HG02885 (cell line): ENCODE data around the gene PRKACA.
"Not testable (repeated sequence)": the region's sequence is repeated elsewhere in the genome, so short reads cannot be mapped to it uniquely, and the experiment has no call there.

Source experiments
- ATAC-seq: cut with Tn5 transposase; IDR thresholded peaks from one replicate; pipeline ENCODE4 v1.9.1; 2021; ENCODE audit warnings: mild to moderate bottlenecking; ENCODE audit not compliant: unreplicated experiment, poor library complexity

The PRKACA gene

GRCh38 chr19:14053500-14053899, 64.1 kb downstream of the PRKACA start:
- no peak for ATAC-seq

- no peak for ATAC-seq
Measured at GRCh38 chr19:14053032-14053431, 64.5 kb downstream of the PRKACA start.

GRCh38 chr19:14052470-14052869, 65.1 kb downstream of the PRKACA start:
- no peak for ATAC-seq

- no peak for ATAC-seq
Measured at GRCh38 chr19:14051980-14052379, 65.6 kb downstream of the PRKACA start.

GRCh38 chr19:14050961-14051360, 66.6 kb downstream of the PRKACA start:
- ATAC-seq: not testable (repeated sequence)

GRCh38 chr19:14050512-14050911, 67.0 kb downstream of the PRKACA start:
- no peak for ATAC-seq

GRCh38 chr19:14048443-14049153, 69.0 kb downstream of the PRKACA start:
- no peak for ATAC-seq

GRCh38 chr19:14047866-14048265, 69.7 kb downstream of the PRKACA start:
- ATAC-seq: not testable (repeated sequence)

GRCh38 chr19:14042659-14043608, 74.6 kb downstream of the PRKACA start:
- ATAC-seq: not testable (repeated sequence)
